Duodenal mucosa (tissue), 2 donors: ENCODE measurements around the gene FAM90A1.
"Not testable (repeated sequence)": the region's sequence is repeated elsewhere in the genome, so short reads cannot be mapped to it uniquely, and the experiment has no call there.

ENCODE experiments used
- H3K27ac ChIP-seq: one replicate; pipeline ENCODE4 v1.7.0; 2013; ENCODE audit warnings: low read depth, low read length
- H3K27me3 ChIP-seq, 2 donors: one replicate each; pipeline ENCODE4 v1.7.0; 2013; ENCODE audit warnings: low read length in 2 of 2, control low read depth in 1 of 2; ENCODE audit not compliant: insufficient read depth in 2 of 2, control insufficient read depth in 1 of 2
- H3K36me3 ChIP-seq, 2 donors: one replicate each; pipeline ENCODE4 v1.7.0; 2013; ENCODE audit warnings: low read length in 2 of 2, control low read depth in 1 of 2; ENCODE audit not compliant: insufficient read depth in 2 of 2, control insufficient read depth in 1 of 2
- H3K4me1 ChIP-seq, 2 donors: one replicate each; pipeline ENCODE4 v1.7.0; 2013; ENCODE audit warnings: low read length in 2 of 2, control low read depth in 1 of 2; ENCODE audit not compliant: insufficient read depth in 2 of 2, control insufficient read depth in 1 of 2
- H3K4me3 ChIP-seq, 2 donors: one replicate each; pipeline ENCODE4 v1.7.0; 2013; ENCODE audit warnings: low read length in 2 of 2, low read depth in 1 of 2
- H3K9ac ChIP-seq, 2 donors: one replicate each; pipeline ENCODE4 v1.7.0; 2013; ENCODE audit warnings: low read length in 2 of 2, low read depth in 1 of 2
- H3K9me3 ChIP-seq, 2 donors: one replicate each; pipeline ENCODE4 v1.7.0; 2013; ENCODE audit warnings: low read length in 2 of 2, control low read depth in 1 of 2; ENCODE audit not compliant: control insufficient read depth in 1 of 2

FAM90A1 gene

GRCh38 chr12:8243682-8244161, 16.3 kb upstream of the FAM90A1 start:
- Histone ChIP-seq H3K27ac (peak overlapping the region; percentile 78), H3K9ac (peak overlapping the region; percentile 33 to 54), H3K4me3 (peak overlapping the region; percentile 69 to 72)
- not testable (repeated sequence) for H3K9me3 ChIP-seq, H3K27me3 ChIP-seq, H3K4me1 ChIP-seq, H3K36me3 ChIP-seq

- peak overlapping the region; percentile 48 to 60 for H3K9ac ChIP-seq
- H3K27me3 ChIP-seq, H3K4me1 ChIP-seq, H3K36me3 ChIP-seq, H3K9me3 ChIP-seq: not testable (repeated sequence)
- peak overlapping the region; percentile 69 to 72 for H3K4me3 ChIP-seq
- H3K27ac ChIP-seq = peak overlapping the region; percentile 78
Measured at GRCh38 chr12:8242880-8243681, 15.7 kb upstream of the FAM90A1 start.

DNA sequence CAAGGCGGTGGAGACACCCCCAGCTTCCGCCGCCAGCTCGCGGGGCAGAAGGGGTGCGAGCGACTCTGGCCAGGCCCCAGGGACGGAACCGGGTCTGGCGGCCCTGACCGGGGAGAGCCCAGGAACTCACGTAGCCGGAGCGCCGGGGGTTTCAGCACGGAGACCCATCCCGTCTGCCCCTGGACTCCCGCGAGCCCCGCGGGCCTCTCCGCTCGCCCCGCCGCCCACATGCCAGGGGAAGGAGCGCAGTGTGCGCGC, 15.1 kb upstream of the FAM90A1 start:
- not testable (repeated sequence) for H3K27ac ChIP-seq, H3K4me1 ChIP-seq, H3K27me3 ChIP-seq, H3K9me3 ChIP-seq, H3K36me3 ChIP-seq
- peak overlapping the region; percentile 48 to 60 for H3K9ac ChIP-seq
- peak overlapping the region; percentile 55 to 70 for H3K4me3 ChIP-seq

DNA sequence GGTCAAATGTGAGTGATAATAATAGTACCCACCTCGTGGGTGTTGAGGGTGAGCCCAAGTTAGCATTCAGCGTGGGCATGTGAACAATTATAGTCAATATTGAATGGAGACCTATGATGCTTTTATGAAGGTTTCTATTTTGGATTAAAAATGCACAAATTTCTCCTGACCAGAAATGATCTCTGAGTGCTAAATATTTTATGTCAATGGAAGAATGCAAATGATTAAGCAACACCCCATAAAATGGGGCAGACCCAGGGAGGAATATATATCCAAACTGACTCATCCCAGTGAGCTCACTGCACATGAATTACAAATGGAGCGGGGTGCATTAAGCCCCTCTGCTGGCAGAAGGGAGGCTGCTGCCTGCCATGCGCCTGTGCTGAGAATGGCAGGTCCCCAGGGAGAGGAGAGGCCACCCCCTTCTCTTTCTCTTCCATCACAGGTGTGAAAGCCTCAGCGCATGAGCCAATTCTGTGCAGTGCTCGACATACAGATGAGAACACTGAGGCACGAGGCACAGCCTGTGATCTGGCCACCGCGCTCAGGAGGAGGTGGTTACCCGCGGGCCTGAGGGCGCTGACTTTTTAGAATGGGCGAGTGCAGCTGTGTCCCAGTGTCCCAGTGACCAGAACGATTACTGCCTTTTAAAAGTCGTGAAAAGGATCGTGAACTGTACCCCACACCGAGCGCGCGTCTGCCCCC, 14.7 kb upstream of the FAM90A1 start:
- Histone ChIP-seq H3K4me3 (peak overlapping the region; percentile 55 to 70), H3K9ac (peak overlapping the region; percentile 48 to 60)

GRCh38 chr12:8240340-8241114, 13.1 kb upstream of the FAM90A1 start:
- H3K36me3 ChIP-seq, H3K27me3 ChIP-seq, H3K9me3 ChIP-seq, H3K4me3 ChIP-seq, H3K27ac ChIP-seq, H3K9ac ChIP-seq, H3K4me1 ChIP-seq: not testable (repeated sequence)

More for the DNA sequence above, 14.7 kb upstream of the FAM90A1 start:
- H3K4me1 ChIP-seq, H3K27ac ChIP-seq, H3K36me3 ChIP-seq, H3K27me3 ChIP-seq, H3K9me3 ChIP-seq: not testable (repeated sequence)

DNA sequence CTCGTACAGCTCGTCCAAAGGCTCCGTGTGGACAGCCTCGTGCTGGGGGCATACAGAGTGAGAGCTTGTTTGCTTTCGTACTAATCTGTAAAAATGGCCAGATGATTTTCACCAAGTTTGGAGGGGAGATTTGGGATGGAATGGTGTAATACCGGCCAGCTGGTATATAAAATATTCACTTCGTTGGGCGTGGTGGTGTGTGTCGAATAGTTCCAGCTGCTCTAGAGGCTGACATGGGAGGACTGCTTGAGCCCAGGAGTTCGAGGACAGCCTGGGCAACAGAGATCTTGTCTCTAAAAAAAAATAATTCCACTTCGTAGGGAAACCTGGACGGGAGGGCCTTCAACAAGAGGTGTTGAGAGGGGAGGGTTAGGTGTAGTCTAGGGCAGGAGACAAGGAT, 9.6 kb upstream of the FAM90A1 start:
- H3K4me1 ChIP-seq, H3K4me3 ChIP-seq, H3K27ac ChIP-seq, H3K27me3 ChIP-seq, H3K36me3 ChIP-seq, H3K9me3 ChIP-seq, H3K9ac ChIP-seq: not testable (repeated sequence)

GRCh38 chr12:8235316-8236157, 8.1 kb upstream of the FAM90A1 start:
- H3K4me1 ChIP-seq, H3K27me3 ChIP-seq, H3K9me3 ChIP-seq: not testable (repeated sequence)

GRCh38 chr12:8234746-8235145, 7.3 kb upstream of the FAM90A1 start:
- H3K4me3 ChIP-seq, H3K4me1 ChIP-seq, H3K36me3 ChIP-seq, H3K9me3 ChIP-seq, H3K27ac ChIP-seq, H3K9ac ChIP-seq, H3K27me3 ChIP-seq: not testable (repeated sequence)

More at GRCh38 chr12:8235316-8236157, 8.1 kb upstream of the FAM90A1 start:
- H3K9ac ChIP-seq, H3K27ac ChIP-seq, H3K4me3 ChIP-seq, H3K36me3 ChIP-seq: not testable (repeated sequence)

DNA sequence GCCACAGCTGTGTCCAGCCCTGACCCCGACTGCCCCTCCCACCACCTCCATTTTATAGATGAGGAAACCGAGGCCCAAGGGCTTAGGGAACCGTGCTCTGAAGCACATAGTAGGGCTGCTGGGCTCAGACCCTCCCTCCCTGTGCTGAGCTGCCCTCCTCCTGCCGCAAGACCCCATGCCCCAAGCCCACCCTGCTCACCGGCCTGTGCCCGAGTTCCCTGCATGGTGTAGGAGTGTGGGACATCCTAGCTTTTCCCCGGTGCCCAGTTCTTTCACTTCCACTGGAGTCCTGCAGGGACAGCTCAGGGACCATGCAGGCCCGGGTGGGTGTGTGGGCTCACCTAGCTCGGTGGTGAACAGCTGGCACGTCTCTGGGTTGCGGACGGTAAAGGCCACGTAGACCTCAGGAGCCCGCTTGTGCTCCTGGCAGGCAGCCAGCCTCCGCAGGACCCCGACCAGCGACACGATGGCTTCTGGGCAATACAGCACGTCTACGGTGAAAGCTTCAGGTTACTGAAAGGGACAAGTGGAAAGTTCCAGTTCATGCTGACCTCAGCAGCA, 6.6 kb upstream of the FAM90A1 start:
- H3K36me3 ChIP-seq, H3K4me3 ChIP-seq, H3K4me1 ChIP-seq, H3K27ac ChIP-seq, H3K9ac ChIP-seq, H3K27me3 ChIP-seq, H3K9me3 ChIP-seq: not testable (repeated sequence)
